Measurements from ENCODE around the gene FXYD3.

FXYD3 gene

GRCh38 chr19:35115177-35115951, at the start of gene FXYD3:
TSS of gene FXYD3 (plus strand) at chr19:35115823. CDS start at chr19:35119377, 3,554 bp downstream.
- no peak for DNase-seq

GRCh38 chr19:35066121-35066520, 49.5 kb upstream of the FXYD3 start:
- no peak for DNase-seq

GRCh38 chr19:35066691-35067563, 48.7 kb upstream of the FXYD3 start:
- DNase-seq, result peak; percentile 66

GRCh38 chr19:35068941-35069634, 46.5 kb upstream of the FXYD3 start:
- DNase-seq, result no peak

- DNase-seq, result no peak
Observed at GRCh38 chr19:35069696-35070095, 45.9 kb upstream of the FXYD3 start.

- no peak for DNase-seq
Observed at GRCh38 chr19:35070471-35070870, 45.2 kb upstream of the FXYD3 start.

- no peak for DNase-seq
Observed at GRCh38 chr19:35073516-35073915, 42.1 kb upstream of the FXYD3 start.

GRCh38 chr19:35073941-35074340, 41.7 kb upstream of the FXYD3 start:
- no peak for DNase-seq

GRCh38 chr19:35074426-35075201, 41.0 kb upstream of the FXYD3 start:
- DNase-seq, result no peak

GRCh38 chr19:35075202-35076025, 40.2 kb upstream of the FXYD3 start:
- no peak for DNase-seq

GRCh38 chr19:35076026-35076370, 39.6 kb upstream of the FXYD3 start:
- no peak for DNase-seq

GRCh38 chr19:35076657-35077056, 39.0 kb upstream of the FXYD3 start:
- no peak for DNase-seq

- no peak for DNase-seq
Observed at GRCh38 chr19:35077411-35078223, 38.0 kb upstream of the FXYD3 start.

GRCh38 chr19:35079826-35080225, 35.8 kb upstream of the FXYD3 start:
- DNase-seq, result no peak

- DNase-seq, result no peak
Observed at GRCh38 chr19:35080613-35081170, 34.9 kb upstream of the FXYD3 start.

GRCh38 chr19:35081201-35081600, 34.4 kb upstream of the FXYD3 start:
- no peak for DNase-seq

GRCh38 chr19:35083691-35084508, 31.7 kb upstream of the FXYD3 start:
- no peak for DNase-seq

- DNase-seq, result no peak
Observed at GRCh38 chr19:35084509-35084762, 31.2 kb upstream of the FXYD3 start.

- DNase-seq, result no peak
Observed at GRCh38 chr19:35085947-35086346, 29.7 kb upstream of the FXYD3 start.

- no peak for DNase-seq
Observed at GRCh38 chr19:35086455-35086854, 29.2 kb upstream of the FXYD3 start.

All from kidney glomerular epithelial cell (primary cell).